K562 (cell line): ENCODE data around the gene TLCD1. TPM values are rescaled to one million over a fixed set of nuclear protein-coding genes. Genes with fewer than 3 reads are reported as not detected.
A peak's percentile ranks its signal among the peaks of the same experiment; 100 is the strongest.

ENCODE experiments used
- ATAC-seq: fragments of 200-7000 bp; cut with Tn5 transposase; 3 replicates; pipeline ENCODE4 v1.9.1; 2020; ENCODE audit warnings: moderate library complexity
- BruUV-seq: library from RNA; stranded (reverse); fragments of 400-500 nt; replicated peaks from 2 replicates; lab custom pipeline; 2021; lab: Mats Ljungman, UMichigan
- CTCF ChIA-PET: fragments of 300-600 bp; formaldehyde crosslinking; extraction: SDS; loops from one replicate; lab custom pipeline; 2021; ENCODE audit warnings: low intra/inter-chr PET ratio; lab: Yijun Ruan, JAX
- POLR2A ChIA-PET: fragments of 300-600, 350-650 bp; sonication (Branson Sonifier 250); formaldehyde crosslinking; extraction: SDS; loops from one replicate; lab custom pipeline; 2021; ENCODE audit warnings: antibody characterized with exemption, inconsistent platforms; lab: Yijun Ruan, JAX
- DNase-seq, 4 experiments: peaks; one replicate each; pipeline versions ENCODE4 v3.0.0 to v3.0.0-alpha.2; 2011 to 2018; ENCODE audit warnings: low spot score in 3 of 4, mixed read lengths in 3 of 4; ENCODE audit errors: extremely low read depth in 1 of 4
- FAIRE-seq: peaks from 2 replicates; lab custom pipeline; 2011; peaks lifted over from hg19 to GRCh38; lab: Jason Lieb, UNC
- H2AFZ ChIP-seq: 2 replicates; pipeline ENCODE4 v1.6.0; 2011; ENCODE audit warnings: low read depth, low read length, control low read depth, inconsistent platforms
- H3K27ac ChIP-seq: fragments of 200-600 bp; 3 replicates; pipeline ENCODE4 v1.8.0; 2011; ENCODE audit warnings: low read depth, mild to moderate bottlenecking, control low read depth, inconsistent platforms, low read length, moderate library complexity, mixed read lengths; ENCODE audit errors: extremely low read depth
- H3K27me3 ChIP-seq, 2 experiments: fragments of 300-600 bp in 1 of 2; 2 replicates in 1 of 2; 3 replicates in 1 of 2; pipeline versions ENCODE4 v1.6.0 to v1.8.0; 2011; ENCODE audit warnings: inconsistent platforms in 2 of 2, low read length in 2 of 2, mild to moderate bottlenecking in 1 of 2, mixed read lengths in 1 of 2, moderate library complexity in 1 of 2; ENCODE audit not compliant: control insufficient read depth in 2 of 2, insufficient read depth in 2 of 2
- H3K36me3 ChIP-seq: fragments of 300-600 bp; 3 replicates; pipeline ENCODE4 v1.8.0; 2011; ENCODE audit warnings: mild to moderate bottlenecking, low read length, inconsistent platforms; ENCODE audit not compliant: control insufficient read depth, insufficient read depth
- H3K4me1 ChIP-seq, 2 experiments: fragments of 200-600 bp in 1 of 2; replicated peaks in 1 of 2; 2 replicates in 1 of 2; 3 replicates in 1 of 2; pipeline versions ENCODE4 v1.5.1 to v1.8.0; 2011; ENCODE audit warnings: inconsistent platforms in 2 of 2, low read length in 2 of 2, mild to moderate bottlenecking in 1 of 2, mixed read lengths in 1 of 2, moderate library complexity in 1 of 2; ENCODE audit not compliant: control insufficient read depth in 2 of 2, insufficient read depth in 2 of 2
- H3K4me2 ChIP-seq: 2 replicates; pipeline ENCODE4 v1.6.1; 2011; ENCODE audit warnings: low read length, control low read depth, inconsistent platforms, mixed read lengths; ENCODE audit not compliant: insufficient read depth
- H3K4me3 ChIP-seq: fragments of 200-600 bp; sonication (generic), shearing (Covaris generic); 2 replicates; pipeline ENCODE4 v1.5.1; 2016; ENCODE audit warnings: control low read depth, inconsistent platforms
- H3K79me2 ChIP-seq: fragments of 200-600 bp; 3 replicates; pipeline ENCODE4 v1.8.0; 2011; ENCODE audit warnings: low read length, inconsistent platforms; ENCODE audit not compliant: control insufficient read depth, insufficient read depth
- H3K9ac ChIP-seq, 2 experiments: 2 replicates each; pipeline versions ENCODE4 v1.6.0 to v1.6.1; 2011; ENCODE audit warnings: low read depth in 2 of 2, low read length in 2 of 2, control low read depth in 1 of 2, inconsistent platforms in 1 of 2, mild to moderate bottlenecking in 1 of 2, mixed read lengths in 1 of 2; ENCODE audit not compliant: insufficient read depth in 1 of 2
- H3K9me1 ChIP-seq: one replicate; pipeline ENCODE4 v1.6.0; 2011; ENCODE audit warnings: inconsistent platforms, mild to moderate bottlenecking, low read length, moderate library complexity; ENCODE audit not compliant: control insufficient read depth, insufficient read depth
- H3K9me3 ChIP-seq: replicated peaks from 2 replicates; pipeline ENCODE4 v1.5.1; 2011; ENCODE audit warnings: low read depth, low read length, inconsistent platforms; ENCODE audit not compliant: control insufficient read depth, insufficient read depth
- H4K20me1 ChIP-seq: replicated peaks from 2 replicates; pipeline ENCODE4 v1.6.1; 2011; ENCODE audit warnings: low read length, inconsistent platforms, mixed read lengths; ENCODE audit not compliant: control insufficient read depth, insufficient read depth
- CBX1 ChIP-seq: sonication (generic); IDR thresholded peaks from 2 replicates; pipeline ENCODE4 v1.6.1; 2016; ENCODE audit warnings: antibody characterized with exemption, low read depth, mild to moderate bottlenecking
- HLTF ChIP-seq: fragments of 450-650 bp; IDR thresholded peaks from 2 replicates; pipeline ENCODE4 v1.6.1; 2016
- POLR2H ChIP-seq: IDR thresholded peaks from 2 replicates; pipeline ENCODE4 v1.6.1; 2016; ENCODE audit warnings: missing genetic modification characterization, low read depth, mild to moderate bottlenecking, control low read depth, missing compliant biosample characterization, moderate library complexity
- SP1 ChIP-seq: sonication (generic); formaldehyde crosslinking; IDR thresholded peaks from 2 replicates; pipeline ENCODE4 v1.8.1; 2022; ENCODE audit warnings: mild to moderate bottlenecking, missing genetic modification reagents
- TEAD2 ChIP-seq: fragments of 450-650 bp; IDR thresholded peaks from 2 replicates; pipeline ENCODE4 v1.6.1; 2016; ENCODE audit warnings: missing genetic modification characterization, control low read depth, missing compliant biosample characterization
- ZNF197 ChIP-seq: fragments of 200-800 bp; sonication (Bioruptor generic); IDR thresholded peaks from 2 replicates; pipeline ENCODE4 v1.6.1; 2016; ENCODE audit warnings: low read depth, missing genetic modification characterization, missing compliant biosample characterization
- WGBS: fragments of 100-300 bp; shearing (Covaris generic); methylation state at CpG from one replicate; pipeline ENCODE4 v1.1.6; 2016; ENCODE audit warnings: low coverage, mixed read lengths; ENCODE audit not compliant: insufficient coverage; ENCODE audit errors: missing lambda C conversion rate; 5-methylcytosine and 5-hydroxymethylcytosine counted together
- in situ Hi-C: fragments of 300-500 bp; cut with MboI; formaldehyde crosslinking; loops from 4 replicates; pipeline ENCODE4 v1.15.0; 2018; ENCODE audit warnings: inconsistent platforms, mixed read lengths
- intact Hi-C: fragments of 100-400 bp; cut with micrococcal nuclease; formaldehyde crosslinking; loops from 2 replicates; pipeline ENCODE4 v1.14.2; 2022
- polyA plus RNA-seq, 8 experiments: library from polyadenylated mRNA; depleted of rRNA in 4 of 8; stranded (reverse) in 5 of 8; unstranded in 3 of 8; fragments of >200 nt; fragmentation: Nextera tagmentation in 2 of 8; fragmentation: Illumina TruSeq in 1 of 8; extraction: Ambion mirVana in 2 of 8; extraction: Trizol in 1 of 8; gene quantifications; 2 replicates each; pipeline versions ENCODE4 v1.2.1 to v1.2.3, GENCODE V29; 2011 to 2014; ENCODE audit warnings: inconsistent platforms in 1 of 8, missing spikeins in 1 of 8
- total RNA-seq, 7 experiments: library from RNA; depleted of rRNA in 6 of 7; stranded (reverse); fragments of >200 nt in 6 of 7; fragmentation: Illumina TruSeq in 2 of 7; extraction: Trizol in 2 of 7; gene quantifications; 2 replicates each; pipeline versions ENCODE4 v1.2.1 to v1.2.3, GENCODE V29; 2011 to 2021; ENCODE audit warnings: low replicate concordance in 1 of 7
- TF ChIP-seq, protein P1 (sequence below): sonication (generic); formaldehyde crosslinking; IDR thresholded peaks from 2 replicates; pipeline ENCODE4 v1.8.1; 2023; ENCODE audit warnings: missing genetic modification reagents, mild to moderate bottlenecking, borderline replicate concordance
- TF ChIP-seq, protein P2 (sequence below): fragments of 250-450 bp; sonication (Bioruptor Pico); IDR thresholded peaks from 2 replicates; pipeline ENCODE4 v1.5.0; 2021

TLCD1 gene
- total and polyA plus RNA-seq, 9 of the 15 experiments (the other 6 are each of a cell fraction or from before 2014, with no cell fraction given) = 6.8 to 37.7 (median 21.7) TPM

DNA sequence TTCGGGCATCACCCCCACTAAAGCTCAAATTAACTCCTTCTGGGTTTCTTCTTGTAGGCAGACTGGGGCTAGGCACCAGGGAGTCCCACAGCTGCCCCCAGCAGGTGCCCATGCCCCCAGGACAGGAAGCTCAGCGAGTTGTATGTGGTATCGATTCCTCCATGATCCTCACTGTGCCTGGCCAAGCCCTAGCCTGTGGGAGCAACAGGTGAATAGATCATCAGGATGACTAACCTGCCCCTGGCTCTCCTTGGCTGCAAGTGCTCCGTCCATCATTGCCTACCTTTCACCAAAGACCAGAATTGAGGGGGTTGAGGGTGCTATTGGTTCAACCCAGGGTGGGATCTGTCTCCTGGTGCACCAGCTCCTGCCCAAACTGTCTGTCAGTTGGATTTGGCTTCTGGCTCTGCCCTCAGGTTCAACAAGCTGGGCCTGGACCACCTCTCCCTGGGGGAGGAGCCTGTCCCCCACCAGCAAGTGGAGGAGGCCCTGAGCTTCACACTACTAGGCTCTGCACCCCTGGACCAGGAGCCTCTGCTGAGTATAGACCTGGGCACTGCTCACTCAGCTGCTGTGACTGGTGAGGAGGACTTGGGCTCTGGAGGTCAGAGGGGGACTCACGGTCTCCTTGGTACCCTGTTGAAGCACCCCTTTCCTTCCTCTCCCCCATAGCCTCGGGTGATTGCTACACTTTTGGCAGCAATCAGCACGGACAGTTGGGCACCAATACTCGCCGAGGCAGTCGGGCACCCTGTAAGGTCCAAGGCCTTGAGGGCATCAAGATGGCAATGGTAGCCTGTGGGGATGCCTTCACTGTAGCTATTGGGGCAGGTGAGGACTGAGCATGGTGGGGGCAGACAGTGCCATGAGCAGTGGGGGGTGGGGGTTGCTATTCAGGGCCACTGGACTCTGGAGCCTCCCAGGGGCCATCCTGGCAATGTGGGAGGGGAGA is 14.6 kb upstream of the TLCD1 start:
- Histone ChIP-seq H4K20me1 (peaks cover 9% of the 10 kb centered on the region), H3K4me2 (no peak overlapping the region)
- POLR2A ChIA-PET = interaction anchor here (0.5 to 17.4 kb wide), 4 partner anchors 11 to 155 kb away, joined by 4 to 367 read pairs (median 12); partner anchors contain the start of genes NEK8, RPL23A and TLCD1

More for the DNA sequence above, 14.6 kb upstream of the TLCD1 start:
- WGBS = 82% methylated on average over 10 of the region's 10 CpGs
- Histone ChIP-seq H3K36me3 (peaks cover 10% of the 10 kb centered on the region; the same call in 2 of the 3 replicates), H3K9me1 (no peaks in the 10 kb centered on the region), H3K79me2 (peaks cover 24% of the 10 kb centered on the region), H3K9ac (peak overlapping the region in 1 of 2 experiments; percentile 32; a peak in 1 of 4 replicates), H3K4me3 (no peak overlapping the region), H3K27me3 (no peaks in the 10 kb centered on the region), H3K4me1 (peaks cover 35 to 76% of the 10 kb centered on the region in 2 experiments), H3K27ac (no peak overlapping the region), H2AFZ (no peak overlapping the region), H3K9me3 (no peaks in the 10 kb centered on the region)
- no peak for DNase-seq
- TF ChIP-seq HLTF = no peak
- TF ChIP-seq, protein P1, sequence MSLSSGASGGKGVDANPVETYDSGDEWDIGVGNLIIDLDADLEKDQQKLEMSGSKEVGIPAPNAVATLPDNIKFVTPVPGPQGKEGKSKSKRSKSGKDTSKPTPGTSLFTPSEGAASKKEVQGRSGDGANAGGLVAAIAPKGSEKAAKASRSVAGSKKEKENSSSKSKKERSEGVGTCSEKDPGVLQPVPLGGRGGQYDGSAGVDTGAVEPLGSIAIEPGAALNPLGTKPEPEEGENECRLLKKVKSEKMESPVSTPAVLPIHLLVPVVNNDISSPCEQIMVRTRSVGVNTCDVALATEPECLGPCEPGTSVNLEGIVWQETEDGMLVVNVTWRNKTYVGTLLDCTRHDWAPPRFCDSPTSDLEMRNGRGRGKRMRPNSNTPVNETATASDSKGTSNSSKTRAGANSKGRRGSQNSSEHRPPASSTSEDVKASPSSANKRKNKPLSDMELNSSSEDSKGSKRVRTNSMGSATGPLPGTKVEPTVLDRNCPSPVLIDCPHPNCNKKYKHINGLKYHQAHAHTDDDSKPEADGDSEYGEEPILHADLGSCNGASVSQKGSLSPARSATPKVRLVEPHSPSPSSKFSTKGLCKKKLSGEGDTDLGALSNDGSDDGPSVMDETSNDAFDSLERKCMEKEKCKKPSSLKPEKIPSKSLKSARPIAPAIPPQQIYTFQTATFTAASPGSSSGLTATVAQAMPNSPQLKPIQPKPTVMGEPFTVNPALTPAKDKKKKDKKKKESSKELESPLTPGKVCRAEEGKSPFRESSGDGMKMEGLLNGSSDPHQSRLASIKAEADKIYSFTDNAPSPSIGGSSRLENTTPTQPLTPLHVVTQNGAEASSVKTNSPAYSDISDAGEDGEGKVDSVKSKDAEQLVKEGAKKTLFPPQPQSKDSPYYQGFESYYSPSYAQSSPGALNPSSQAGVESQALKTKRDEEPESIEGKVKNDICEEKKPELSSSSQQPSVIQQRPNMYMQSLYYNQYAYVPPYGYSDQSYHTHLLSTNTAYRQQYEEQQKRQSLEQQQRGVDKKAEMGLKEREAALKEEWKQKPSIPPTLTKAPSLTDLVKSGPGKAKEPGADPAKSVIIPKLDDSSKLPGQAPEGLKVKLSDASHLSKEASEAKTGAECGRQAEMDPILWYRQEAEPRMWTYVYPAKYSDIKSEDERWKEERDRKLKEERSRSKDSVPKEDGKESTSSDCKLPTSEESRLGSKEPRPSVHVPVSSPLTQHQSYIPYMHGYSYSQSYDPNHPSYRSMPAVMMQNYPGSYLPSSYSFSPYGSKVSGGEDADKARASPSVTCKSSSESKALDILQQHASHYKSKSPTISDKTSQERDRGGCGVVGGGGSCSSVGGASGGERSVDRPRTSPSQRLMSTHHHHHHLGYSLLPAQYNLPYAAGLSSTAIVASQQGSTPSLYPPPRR (CRISPR knock-in tag) = no peak
- no peak for TF ChIP-seq POLR2H (tag)
- TF ChIP-seq, protein P2, sequence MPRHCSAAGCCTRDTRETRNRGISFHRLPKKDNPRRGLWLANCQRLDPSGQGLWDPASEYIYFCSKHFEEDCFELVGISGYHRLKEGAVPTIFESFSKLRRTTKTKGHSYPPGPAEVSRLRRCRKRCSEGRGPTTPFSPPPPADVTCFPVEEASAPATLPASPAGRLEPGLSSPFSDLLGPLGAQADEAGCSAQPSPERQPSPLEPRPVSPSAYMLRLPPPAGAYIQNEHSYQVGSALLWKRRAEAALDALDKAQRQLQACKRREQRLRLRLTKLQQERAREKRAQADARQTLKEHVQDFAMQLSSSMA = no peak
- no peak for TF ChIP-seq CBX1
- TF ChIP-seq TEAD2 = no peak
- TF ChIP-seq ZNF197 (CRISPR knock-in tag) = peak; percentile 4; the same call in 1 of the 2 replicates
- no peak for TF ChIP-seq SP1 (CRISPR knock-in tag)
- intact Hi-C loops = loop anchor here (5.0 kb wide), 1 partner anchor 93 kb away; the partner anchor contains the start of gene BLTP2
- in situ Hi-C loops = no loop called here
- no TSS peak for BruUV-seq
- no peak for FAIRE-seq
- no peak for ATAC-seq
- CTCF ChIA-PET = no interaction called here
